Stimulated activated CD4-positive, alpha-beta T cell treated with anti-CD3 and anti-CD28 coated beads, TNF-alpha, amount 100 ng/mL, for 4 hours (primary cell): ENCODE results near the gene PRKCE.
"Not testable (repeated sequence)": the region's sequence is repeated elsewhere in the genome, so short reads cannot be mapped to it uniquely, and the experiment has no call there.

Source experiments
- DNase-seq, 3 experiments: peaks; one replicate each; pipeline ENCODE4 v3.0.0-alpha.2; 2020; ENCODE audit warnings: low read depth in 3 of 3

The PRKCE gene

GRCh38 chr2:45668509-45668908 lies 17.0 kb downstream of the PRKCE start:
- DNase-seq, result no peak

GRCh38 chr2:45669032-45669486 lies 17.6 kb downstream of the PRKCE start:
- DNase-seq, result no peak

DNA sequence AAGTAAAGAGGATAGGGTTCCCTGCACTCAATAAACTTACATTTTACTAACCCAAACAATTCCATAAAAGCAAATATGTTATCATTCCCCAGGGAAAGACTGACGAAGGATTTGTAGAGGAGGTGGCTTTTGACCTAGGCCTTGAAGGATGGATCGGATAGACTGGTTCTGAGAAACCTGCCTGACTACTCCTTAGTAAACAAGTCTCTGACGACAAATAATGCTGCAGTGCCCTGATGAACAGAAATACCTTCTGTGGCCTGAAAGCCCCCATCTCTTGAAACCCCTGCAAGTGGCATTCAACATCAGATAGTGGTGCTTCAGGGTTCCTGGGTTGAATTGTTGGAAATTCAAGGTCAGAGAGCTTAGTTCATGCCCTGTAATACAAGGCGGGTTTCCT lies 19.2 kb downstream of the PRKCE start:
- no peak for DNase-seq

- DNase-seq, result no peak
These were observed 20.7 kb downstream of the PRKCE start for GRCh38 chr2:45672138-45672537.

GRCh38 chr2:45674035-45674816 lies 22.8 kb downstream of the PRKCE start:
- DNase-seq, result no peak

GRCh38 chr2:45675263-45675812 lies 23.9 kb downstream of the PRKCE start:
- DNase-seq, result no peak

- no peak for DNase-seq
These were observed 24.6 kb downstream of the PRKCE start for GRCh38 chr2:45676088-45676487.

GRCh38 chr2:45678791-45679348 lies 27.4 kb downstream of the PRKCE start:
- no peak for DNase-seq

GRCh38 chr2:45680351-45680967 lies 29.0 kb downstream of the PRKCE start:
- DNase-seq, result no peak

GRCh38 chr2:45681675-45682074 lies 30.2 kb downstream of the PRKCE start:
- DNase-seq, result no peak

GRCh38 chr2:45683292-45683691 lies 31.8 kb downstream of the PRKCE start:
- DNase-seq, result no peak

- no peak for DNase-seq
These were observed 33.3 kb downstream of the PRKCE start for GRCh38 chr2:45684756-45685155.

DNA sequence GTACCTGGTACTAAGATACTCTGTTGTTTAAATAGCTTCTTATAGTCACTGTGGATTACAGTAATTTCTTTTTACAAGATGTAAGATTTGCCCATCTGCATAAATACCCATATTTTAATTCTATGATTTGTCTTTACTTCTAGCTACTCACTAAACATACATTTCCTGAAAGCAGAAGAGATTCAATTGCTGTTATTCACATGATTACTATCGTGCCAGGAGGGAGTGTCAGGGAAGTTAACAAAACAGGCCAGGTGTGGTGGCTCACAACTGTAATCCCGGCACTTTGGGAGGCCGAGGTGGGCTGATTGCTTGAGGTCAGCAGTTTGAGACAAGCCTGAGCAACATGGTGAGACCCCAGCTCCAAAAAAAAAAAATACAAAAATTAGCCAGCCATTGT lies 33.8 kb downstream of the PRKCE start:
- no peak for DNase-seq

DNA sequence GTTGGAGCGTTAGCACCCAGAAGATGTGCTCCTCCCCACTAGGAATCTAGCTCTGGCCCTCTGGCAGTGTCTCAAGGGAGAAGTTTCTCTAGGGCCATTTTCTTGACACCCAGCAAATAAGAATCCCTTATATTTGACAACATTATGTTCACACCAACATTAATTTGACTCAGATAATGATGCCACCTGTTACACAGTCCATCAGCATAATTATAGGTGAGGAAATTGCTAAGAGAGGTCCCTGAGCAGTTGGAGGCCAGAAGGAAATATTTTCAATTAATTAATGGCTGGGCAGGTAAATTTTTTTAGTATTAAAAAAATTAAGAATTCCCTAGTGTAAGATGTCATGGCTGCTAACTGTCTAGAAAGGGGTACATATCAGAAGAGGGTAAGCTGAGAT lies 36.5 kb downstream of the PRKCE start:
- DNase-seq, result no peak

DNA sequence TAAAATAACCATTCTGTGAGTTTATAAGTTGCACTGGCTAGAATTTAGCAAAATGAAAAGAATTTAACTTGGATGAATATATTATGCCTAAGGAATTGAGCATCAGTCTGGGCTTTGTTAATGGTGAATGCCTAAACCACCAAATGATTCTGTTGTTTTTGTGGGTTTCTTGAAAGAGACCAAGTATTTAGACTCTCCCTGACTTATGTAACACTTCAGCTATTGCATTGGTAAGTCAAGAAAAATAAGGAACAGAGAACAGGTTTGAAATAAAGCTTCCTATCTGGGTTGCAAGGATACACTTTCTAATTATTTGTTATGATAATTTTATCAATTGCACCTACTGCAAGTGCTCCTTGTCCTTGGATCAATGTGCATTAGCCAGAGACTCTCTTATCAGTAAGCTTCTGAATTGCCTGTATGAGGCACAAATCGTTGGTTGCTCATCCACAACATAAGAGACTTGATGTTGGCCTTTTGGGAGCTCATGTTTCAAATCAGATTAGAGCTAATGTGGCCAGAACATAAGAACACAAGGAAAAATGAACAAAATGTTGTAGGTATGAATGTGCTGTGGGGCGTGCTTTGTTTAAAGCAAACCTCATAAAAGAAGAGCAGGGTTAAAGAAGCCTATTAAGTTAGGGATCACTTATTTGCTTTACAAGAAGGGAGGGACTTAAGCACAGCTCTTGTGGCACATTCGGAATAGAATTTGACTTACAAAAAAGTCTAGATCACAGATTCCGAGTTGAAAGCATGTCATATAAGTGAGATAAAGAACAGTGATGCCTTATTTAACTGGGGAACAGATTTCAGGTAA lies 37.2 kb downstream of the PRKCE start:
- DNase-seq, result no peak

GRCh38 chr2:45690231-45690630 lies 38.8 kb downstream of the PRKCE start:
- no peak for DNase-seq

DNA sequence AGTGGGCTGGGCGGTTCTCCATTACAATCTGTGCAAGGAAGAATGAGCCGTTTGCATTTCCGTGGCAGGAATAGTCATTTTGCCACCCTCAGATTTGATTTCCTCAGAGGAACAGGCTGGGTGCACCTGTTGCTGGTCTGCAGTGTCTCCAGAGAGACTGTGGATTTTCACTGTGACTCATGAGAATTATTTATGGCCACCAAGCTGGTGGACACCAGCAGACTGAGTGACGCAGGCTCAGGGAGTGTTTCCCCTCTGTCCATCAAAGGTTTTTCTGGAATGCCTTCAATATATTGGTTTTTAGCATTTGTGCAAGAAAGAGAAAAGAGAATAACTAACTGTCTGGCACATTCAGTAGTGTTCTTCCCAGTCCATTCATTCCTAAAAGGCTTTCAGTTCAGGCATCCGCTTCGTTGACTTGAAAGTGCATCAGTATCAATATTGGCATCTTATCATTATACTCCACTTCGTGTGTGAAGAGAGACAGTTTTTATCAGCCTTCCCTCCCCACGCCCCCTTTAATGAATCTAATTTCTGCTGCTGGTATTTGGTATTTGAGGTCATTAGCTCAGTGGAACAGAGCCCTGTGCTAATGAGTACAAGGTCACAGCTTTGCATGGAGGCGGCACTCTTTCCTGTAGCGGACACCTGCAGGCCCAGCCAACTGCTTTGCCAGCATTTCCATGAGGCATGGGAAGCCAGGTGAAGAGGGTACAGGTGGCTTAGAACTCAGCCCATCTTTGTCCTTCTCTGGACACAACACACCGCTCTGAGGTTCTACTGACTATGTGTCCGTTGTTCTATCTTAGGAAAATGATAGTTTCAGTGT lies 39.9 kb downstream of the PRKCE start:
- no peak for DNase-seq

- no peak for DNase-seq
These were observed 41.1 kb downstream of the PRKCE start for GRCh38 chr2:45692566-45692965.

- not testable (repeated sequence) for DNase-seq
These were observed 44.1 kb downstream of the PRKCE start for GRCh38 chr2:45695480-45696007.

DNA sequence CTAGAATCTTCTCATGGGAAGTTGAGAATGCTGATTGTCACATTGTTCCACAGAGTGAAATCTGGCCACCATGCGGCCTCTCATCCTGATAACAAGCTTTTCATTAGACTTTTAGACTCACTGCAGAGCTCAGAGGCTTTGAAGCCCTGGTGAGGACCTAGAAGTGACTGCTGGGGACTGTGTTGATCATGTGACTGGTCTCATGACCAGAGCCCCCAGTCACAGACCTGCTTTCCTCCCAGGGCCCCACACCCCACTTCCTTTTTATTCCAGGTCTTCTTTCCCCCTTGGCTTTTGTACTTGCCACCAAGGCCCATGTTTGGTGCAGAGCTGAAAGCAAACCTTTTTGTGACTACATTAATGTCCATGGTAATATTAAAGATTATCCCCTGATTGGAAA lies 45.2 kb downstream of the PRKCE start:
- DNase-seq, result no peak

DNA sequence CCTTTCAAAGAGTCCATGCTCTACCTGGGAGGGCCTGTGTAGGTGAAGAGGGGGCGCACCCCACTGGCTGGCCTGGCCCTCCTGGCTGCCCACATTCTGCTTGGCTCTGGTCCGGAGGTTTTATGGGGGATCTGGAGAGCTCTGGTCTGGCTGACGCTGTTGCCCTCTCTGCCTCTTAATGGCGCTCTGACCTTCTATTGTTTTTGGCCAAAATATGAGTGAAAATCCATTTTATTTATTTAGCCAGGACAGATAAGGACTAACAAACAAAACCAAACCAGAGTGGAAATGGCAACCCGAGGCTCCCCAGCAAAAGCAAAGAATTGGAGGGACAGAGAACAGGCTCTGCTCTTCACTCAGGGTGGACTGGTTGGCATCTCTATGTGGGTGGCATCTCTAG lies 45.7 kb downstream of the PRKCE start:
- no peak for DNase-seq
